ENCODE results near the gene GXYLT2.
A peak's percentile ranks its signal among the peaks of the same experiment; 100 is the strongest.

The GXYLT2 gene

GRCh38 chr3:72887705-72888545 is at the start of gene GXYLT2:
GXYLT2 (plus strand) TSS chr3:72888046; CDS start chr3:72888234, 188 bp downstream.
- FAIRE-seq: no peak
- peak; percentile 57 for DNase-seq (ENCODE audit: insufficient read length, low spot score)
- TF ChIP-seq CTCF (IDR thresholded peaks at IDR 0.05; ENCODE audit: insufficient read depth, missing control alignments): peak; percentile 0

- TF ChIP-seq CTCF (IDR thresholded peaks at IDR 0.05; ENCODE audit: insufficient read depth, missing control alignments): no peak
- no peak for FAIRE-seq
Observed at GRCh38 chr3:72839057-72839456, 48.8 kb upstream of the GXYLT2 start.

GRCh38 chr3:72844436-72844993 is 43.3 kb upstream of the GXYLT2 start:
- TF ChIP-seq CTCF (IDR thresholded peaks at IDR 0.05; ENCODE audit: insufficient read depth, missing control alignments): no peak
- FAIRE-seq: no peak
- no peak for DNase-seq (ENCODE audit: insufficient read length, low spot score)

More at GRCh38 chr3:72839057-72839456, 48.8 kb upstream of the GXYLT2 start:
- no peak for DNase-seq (ENCODE audit: insufficient read length, low spot score)

- FAIRE-seq (no peak), DNase-seq (ENCODE audit: insufficient read length, low spot score) (no peak)
- TF ChIP-seq CTCF (IDR thresholded peaks at IDR 0.05; ENCODE audit: insufficient read depth, missing control alignments): no peak
Observed at GRCh38 chr3:72846166-72846565, 41.7 kb upstream of the GXYLT2 start.

- DNase-seq (ENCODE audit: insufficient read length, low spot score) (no peak), FAIRE-seq (no peak)
- no peak for TF ChIP-seq CTCF (IDR thresholded peaks at IDR 0.05; ENCODE audit: insufficient read depth, missing control alignments)
Observed at GRCh38 chr3:72847282-72847681, 40.6 kb upstream of the GXYLT2 start.

GRCh38 chr3:72847751-72848702 is 39.8 kb upstream of the GXYLT2 start, which contains the start of gene SHQ1:
SHQ1 (minus strand) TSS chr3:72848445; CDS start chr3:72848340, 105 bp downstream.
- DNase-seq (ENCODE audit: insufficient read length, low spot score): peak; percentile 39
- no peak for FAIRE-seq

More at GRCh38 chr3:72847751-72848702, 39.8 kb upstream of the GXYLT2 start, which contains the start of gene SHQ1:
- no peak for TF ChIP-seq CTCF (IDR thresholded peaks at IDR 0.05; ENCODE audit: insufficient read depth, missing control alignments)
